ENCODE measurements around the gene DCAF8.

DNA sequence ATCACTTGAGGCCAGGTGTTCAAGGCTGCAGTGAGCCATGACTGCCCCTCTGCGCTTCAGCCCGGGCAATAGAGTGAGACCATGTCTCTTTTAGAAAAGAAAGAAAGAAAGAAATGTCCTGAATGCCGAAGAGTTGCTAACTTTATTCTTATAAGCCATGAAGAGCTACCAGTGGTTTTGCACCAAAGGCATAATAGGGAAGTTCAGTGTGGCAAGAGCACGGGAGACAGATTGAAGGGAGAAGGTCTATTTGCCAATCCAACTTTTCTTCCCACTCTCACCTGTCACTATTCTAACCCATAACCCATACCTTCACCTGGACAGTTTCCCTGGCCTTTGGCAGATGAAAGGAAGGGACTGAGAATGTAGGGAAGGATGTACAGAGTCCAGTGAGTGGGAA is 61.6 kb downstream of the DCAF8 start:
- TF ChIP-seq, protein P1, sequence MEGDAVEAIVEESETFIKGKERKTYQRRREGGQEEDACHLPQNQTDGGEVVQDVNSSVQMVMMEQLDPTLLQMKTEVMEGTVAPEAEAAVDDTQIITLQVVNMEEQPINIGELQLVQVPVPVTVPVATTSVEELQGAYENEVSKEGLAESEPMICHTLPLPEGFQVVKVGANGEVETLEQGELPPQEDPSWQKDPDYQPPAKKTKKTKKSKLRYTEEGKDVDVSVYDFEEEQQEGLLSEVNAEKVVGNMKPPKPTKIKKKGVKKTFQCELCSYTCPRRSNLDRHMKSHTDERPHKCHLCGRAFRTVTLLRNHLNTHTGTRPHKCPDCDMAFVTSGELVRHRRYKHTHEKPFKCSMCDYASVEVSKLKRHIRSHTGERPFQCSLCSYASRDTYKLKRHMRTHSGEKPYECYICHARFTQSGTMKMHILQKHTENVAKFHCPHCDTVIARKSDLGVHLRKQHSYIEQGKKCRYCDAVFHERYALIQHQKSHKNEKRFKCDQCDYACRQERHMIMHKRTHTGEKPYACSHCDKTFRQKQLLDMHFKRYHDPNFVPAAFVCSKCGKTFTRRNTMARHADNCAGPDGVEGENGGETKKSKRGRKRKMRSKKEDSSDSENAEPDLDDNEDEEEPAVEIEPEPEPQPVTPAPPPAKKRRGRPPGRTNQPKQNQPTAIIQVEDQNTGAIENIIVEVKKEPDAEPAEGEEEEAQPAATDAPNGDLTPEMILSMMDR (conservative IDR thresholded peaks at IDR 0.05): no peak
- no peak for TF ChIP-seq EZH2 (IDR thresholded peaks at IDR 0.05; ENCODE audit: low read depth)

Measured in PC-9 (cell line).